Activated CD4-positive, alpha-beta T cell treated with anti-CD3 and anti-CD28 coated beads for 48 hours (primary cell): ENCODE measurements around the gene SORBS1.

ENCODE experiments used
- DNase-seq: peaks from one replicate; pipeline ENCODE4 v3.0.0-alpha.2; 2020

The SORBS1 gene

DNA sequence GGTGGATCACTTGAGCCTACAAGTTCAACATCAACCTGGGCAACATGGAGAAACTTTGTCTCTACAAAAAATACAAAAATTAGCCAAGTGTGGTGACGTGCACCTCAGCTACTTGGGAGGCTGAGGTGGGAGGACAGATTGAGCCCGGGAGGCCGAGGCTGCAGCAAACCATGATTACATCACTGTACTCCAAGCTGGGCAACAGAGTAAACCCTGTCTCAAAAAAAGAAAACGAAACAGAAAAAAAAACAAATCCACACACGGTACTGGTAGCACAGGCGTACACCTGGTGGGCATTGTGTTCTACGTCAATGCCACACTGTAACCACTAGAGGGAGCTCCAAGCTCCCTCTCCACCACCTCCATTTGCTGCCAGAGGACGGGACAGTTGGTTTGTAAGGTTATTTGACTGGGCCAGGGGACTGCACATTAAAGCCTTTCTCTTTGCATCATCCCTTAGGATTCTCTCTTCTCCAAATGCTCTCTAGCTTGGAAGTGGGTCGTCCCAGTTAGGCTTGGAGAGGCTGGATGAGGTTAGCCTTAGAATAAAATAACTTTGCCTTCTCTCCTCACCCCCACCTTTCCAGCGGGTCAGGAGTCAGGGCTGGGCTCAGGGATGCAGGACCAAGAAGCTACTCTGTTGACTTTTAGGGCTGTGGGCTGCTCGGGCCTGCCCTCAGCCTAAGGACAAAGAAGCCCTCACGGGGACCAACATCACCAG, 130.8 kb downstream of the SORBS1 start:
- DNase-seq, result peak; percentile 52

DNA sequence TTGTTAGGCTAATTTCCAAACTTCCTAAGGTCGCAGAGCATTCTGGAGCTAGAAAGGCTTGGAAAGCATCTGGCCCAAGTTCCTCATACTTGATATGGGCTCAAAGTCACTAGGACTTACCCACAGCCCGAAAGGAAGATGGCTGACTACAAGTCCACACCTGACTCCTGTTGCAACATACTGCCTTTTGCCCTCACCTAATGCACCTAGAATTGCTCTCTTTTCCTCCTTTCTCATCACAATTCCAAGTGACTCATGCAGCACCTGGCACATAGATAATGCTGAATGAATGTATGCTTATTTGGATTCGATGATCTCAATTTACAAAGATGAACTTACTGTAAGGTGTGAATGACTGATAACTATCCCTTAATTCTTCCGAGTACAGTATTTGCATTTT, 131.5 kb downstream of the SORBS1 start:
- DNase-seq, result no peak

DNA sequence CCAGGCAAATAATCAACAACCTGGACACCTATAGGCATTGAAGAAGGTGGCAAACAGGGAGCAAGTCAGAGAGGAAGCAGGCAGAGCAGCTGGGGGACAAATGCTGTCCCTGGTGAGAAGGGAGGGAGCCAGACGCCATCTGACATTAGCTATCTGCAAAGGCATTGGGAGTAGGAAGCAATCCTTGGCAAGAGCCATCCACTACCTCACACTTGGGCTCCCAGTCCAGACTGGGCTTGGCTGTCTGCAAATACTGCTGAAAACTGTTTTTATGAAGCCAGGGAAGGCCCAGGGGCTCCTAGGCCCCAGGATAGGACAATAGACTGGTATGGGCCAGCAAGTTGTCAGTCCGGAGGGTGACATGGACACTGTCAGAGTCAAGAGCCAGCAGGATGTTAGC, 132.5 kb downstream of the SORBS1 start:
- DNase-seq, result no peak

DNA sequence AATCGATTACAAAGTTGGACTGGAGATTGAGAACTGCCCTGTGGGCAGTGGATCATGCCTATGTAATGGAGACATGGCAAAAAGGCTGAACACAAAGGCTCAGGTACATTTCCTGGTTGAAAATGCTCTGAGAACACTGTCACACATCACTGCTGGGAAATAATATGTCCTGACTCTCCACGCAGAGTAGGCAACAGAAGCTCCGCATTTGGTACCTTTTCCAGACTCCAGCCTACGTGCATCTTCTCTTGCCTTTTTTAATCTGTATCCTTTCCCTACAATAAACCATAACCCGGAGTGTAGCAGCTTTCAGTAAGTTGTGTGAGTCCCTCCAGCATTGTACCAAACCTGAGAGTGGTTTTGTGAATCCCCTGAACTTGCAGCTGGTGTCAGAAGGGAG, 134.7 kb downstream of the SORBS1 start:
- no peak for DNase-seq

DNA sequence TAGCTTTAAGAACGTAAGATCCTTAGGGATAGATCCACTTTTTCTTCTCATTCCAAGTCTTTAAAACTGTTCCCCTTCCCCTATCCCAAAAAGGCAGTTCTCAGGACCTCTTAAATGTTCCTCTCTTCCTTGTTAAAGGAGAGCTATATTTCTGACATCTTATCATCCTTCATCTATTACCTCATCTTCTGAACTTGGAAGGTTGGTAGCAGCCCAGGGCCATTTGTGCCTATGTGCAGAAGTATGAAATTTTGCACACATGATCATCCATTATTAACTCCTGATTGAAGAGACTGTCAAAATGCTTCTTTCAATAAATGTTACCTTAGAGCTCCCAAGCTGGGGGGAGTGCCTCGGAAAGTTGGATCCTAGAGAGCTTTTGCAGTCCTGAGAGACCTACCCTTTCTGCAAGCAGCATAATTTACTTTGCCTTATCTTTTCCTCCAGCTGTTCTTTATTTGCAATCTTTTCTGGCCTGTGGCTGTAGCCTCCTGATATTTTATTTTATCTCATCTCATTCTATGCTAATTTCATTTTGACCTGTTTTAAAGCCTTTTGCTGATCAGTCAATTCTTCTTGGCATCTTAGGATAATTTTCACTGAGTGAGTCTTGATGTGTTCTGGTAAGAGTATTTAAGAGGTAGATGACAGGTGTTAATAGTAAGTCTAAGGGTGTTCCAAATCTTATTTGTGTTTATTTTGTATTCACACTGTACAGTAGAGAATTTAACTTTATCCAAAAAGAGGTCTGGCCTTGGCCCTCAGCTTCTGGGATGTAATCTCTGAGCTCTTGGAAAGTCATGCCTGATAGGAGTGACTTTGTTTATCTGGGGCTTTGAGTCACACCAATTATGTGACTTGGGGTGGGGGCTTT, 135.3 kb downstream of the SORBS1 start:
- no peak for DNase-seq

DNA sequence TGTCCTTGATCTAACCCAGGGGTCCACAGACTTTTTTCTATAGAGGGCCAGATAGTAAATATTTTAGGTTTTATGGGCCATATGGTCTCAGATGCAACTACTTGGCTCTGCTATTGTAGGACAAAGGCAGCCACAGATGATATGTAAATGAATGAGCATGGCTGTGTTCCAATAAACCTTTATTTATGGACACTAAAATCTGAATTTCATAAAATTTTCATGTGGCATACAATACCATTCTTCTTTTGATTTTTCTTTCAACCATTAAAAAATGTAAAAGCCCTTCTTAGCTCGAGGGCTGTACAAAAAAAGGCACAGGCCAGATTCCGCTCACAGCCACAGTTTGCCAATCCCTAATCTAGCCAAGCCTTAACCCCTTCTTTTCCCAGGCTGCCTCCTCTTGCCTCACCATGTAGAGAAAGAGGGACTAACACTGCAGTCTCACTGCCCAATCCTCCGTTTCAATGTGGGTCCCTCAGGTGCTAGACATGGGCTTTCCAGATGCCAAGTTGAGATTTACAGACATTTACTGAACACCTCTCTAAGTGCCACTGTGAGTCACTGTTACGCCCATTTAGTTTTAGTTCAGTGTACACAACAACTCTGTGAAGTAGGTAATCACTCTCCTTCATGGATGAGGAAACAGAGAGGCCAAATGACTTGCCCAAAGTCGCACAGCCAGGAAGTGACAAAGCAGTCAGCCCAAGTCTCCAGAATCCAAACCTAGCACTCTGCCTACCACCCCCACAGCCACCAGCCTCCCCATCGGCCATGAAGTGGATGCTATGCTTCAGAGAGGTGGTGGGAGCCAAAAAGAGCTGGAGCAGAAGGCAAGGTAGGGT, 137.8 kb downstream of the SORBS1 start:
- no peak for DNase-seq

DNA sequence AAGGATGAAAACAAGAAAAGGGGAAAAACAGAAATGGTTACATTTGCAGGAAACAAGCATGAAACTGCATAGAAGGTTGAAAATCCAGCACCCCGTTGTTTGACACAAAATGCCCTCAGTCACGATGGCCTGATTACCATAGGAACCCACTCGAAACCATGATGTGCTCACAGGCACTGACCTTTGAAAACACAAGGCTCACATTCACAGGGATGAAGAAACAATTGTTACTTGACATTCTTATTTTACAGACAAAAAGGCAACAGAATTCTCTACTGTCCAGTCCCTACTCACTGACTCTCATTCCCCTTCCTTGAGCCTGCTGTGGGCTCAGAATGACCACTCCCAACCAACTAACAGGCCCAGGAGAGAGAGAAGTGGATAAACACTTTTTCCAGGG, 138.9 kb downstream of the SORBS1 start:
- no peak for DNase-seq

DNA sequence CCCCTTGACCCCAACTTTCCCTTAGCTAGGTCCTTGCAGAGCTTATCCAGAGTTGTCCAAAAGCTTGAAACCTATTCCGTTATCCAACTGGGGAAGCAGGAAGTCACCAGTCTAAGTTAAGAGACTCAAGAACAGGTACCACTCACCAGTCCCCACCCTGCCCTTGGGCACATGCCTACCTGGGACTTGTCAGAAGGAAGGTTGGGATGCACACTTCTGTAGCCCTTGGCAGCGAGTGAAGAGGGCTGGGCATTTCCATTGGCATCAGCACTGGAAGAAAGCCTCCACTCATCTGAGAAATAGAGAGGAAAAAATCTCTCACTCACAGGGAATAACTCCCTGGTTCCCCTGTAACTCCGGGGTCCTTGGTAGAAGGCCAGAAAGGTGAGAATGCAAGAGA, 139.4 kb downstream of the SORBS1 start:
- no peak for DNase-seq

DNA sequence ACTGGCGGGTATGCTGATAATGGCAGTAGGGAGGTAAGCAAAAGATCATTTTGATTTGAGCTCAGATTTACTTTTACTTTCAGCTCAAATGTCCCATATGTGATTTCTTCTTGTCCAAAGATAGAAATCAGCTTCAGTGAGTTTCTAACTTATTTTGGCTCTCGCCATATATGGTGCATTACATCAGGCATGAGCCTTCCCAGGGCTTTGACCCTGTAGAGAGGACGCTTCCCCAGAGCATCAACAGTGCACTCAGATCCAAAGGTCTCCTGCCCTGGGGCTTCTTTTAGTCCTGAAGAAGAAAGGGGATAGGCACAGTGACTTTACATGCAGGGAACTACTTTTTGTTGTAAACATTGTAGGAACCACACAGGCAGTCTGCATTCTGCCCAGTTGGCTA, 141.8 kb downstream of the SORBS1 start:
- no peak for DNase-seq

DNA sequence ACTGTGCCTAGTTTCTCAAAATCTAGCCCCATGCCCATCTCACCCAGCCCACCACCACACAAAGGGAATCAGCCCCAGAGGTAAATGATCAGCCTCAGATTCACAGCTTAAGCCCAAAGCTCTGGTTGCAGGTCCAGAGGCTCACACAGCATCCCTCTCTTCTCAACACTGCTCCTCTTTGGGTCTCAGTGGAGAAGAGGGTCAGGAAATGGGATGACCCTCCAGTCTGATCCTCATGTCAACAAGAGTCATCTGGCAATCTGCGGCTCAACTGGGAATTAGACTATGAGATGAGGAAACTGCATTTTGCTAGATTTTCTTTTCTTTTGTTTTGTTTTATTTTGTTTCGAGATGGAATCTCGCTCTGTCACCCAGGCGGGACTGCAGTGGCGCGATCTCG, 144.2 kb downstream of the SORBS1 start:
- DNase-seq, result no peak

DNA sequence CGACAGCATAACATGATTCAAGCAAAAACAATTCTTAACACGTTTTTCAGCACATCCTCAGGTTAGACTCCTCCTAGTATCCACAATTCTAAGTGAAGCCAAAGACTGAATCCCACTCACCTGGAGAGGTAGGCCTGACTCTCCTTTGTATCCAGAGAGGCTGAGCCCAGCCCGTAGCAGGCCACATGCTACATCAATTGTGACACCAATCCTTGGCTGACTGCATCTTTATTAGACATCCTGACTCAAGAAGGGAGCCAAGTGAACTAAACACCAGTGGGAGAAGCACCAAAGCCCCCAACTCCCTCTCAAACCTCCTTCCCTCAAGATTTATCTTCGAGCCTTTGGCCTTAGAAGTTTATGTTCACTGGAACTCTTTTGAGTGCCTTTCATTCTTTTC, 144.9 kb downstream of the SORBS1 start:
- no peak for DNase-seq

DNA sequence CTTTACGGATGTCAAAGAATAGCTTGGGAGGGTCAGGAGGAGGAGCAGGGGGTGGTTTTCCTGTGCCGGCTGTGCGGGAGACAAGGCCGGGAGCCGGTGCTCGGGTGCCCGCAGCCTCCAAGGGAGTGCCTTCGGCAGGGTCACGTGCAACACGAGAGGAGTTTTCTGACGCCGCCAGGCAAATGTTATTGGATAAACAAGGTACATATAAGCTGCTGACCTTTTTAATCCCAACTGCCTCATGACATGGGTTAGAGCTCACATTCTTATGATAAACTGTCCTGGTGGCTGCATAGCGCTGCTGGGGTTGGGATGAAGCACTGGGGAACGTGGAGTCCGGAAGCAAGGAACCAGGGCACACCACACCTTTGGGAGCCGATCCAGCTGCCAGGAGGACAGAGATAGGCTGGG, 145.5 kb downstream of the SORBS1 start:
- DNase-seq, result no peak

DNA sequence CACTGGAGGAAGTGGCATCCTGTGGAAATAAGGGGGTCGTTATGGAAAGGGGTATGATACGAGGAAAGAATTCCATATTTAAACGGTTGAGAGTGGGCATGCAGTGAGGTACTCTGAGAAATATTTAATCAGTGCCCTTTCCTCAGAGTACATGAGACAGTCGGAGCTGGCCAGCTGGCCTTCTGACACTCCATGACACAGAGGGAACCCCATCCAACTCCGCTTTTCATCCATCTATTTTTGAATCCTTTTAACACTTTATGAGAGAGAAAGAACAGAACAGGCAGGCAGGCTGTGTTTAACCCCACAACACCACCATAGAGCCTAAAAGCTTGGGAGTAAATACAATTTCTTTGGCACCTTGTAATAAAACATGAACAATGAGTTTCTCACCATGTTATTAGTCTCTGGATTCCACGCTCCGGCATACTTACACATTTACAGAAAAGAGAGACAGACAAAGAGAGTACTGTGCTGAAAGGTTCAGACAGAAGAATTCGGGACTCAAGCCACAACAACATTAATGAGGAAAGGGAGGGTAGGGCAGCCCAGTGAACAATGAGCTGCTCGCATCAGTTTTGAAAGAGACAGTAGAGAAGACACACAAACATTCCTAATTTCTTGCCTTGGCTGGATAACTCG, 146.2 kb downstream of the SORBS1 start:
- DNase-seq, result no peak

DNA sequence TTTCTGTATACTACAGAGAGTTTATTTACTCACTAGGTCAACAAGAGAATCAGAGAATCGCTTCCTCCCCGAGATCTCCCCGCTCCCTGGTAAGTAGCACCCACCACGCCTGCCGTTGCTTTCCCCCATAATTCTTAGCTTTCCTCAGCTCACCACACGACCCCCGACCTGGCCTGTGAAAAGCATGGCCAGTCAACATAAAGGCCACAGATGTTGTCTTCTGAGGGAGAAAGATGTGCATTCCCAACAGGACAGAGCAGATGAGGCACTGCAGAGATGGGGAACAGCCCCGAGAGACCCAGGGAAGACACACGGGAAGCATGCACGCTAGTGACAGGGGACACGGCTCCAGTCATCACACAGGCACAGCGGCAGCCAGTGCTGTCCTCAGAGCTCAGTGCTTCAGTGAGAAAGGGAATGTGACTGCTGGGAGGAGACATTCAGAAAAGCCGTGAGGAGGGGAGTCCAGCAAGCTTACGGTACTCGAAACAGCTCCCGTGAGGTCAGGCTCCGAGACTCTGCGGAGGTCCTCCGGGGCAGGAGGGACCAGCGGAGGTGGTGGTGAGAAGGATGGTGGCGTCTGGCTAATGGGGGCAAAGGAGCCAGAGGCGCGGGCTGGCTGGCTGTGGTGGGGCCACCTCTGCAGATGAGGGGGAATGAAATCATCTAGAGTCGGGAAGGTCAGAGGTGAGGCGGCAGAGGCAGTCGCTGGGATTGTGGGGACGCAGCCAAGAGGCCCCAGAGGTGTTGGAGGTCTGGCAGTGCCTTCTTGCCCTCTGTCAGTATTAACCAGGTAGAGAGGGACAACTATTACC, 146.9 kb downstream of the SORBS1 start:
- DNase-seq, result no peak

DNA sequence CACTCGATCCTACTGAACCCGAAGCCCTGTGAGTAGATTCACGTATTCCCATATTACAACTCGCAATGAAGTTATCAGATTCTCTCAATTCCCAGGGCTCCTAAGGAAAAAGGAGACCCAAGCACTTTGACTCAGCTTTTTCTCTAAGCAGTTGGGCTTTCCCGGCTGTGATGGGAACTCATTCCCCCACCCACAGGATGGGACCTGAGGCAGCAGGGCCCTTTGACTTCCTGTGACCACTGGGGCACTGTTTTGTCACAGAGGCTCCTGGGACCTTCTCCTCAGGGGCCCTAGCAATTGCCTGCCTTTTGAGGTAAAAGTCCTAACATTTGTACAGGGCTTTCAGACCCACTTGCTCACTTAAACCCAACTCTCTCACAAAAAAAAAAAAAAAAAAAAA, 147.6 kb downstream of the SORBS1 start:
- DNase-seq, result no peak

DNA sequence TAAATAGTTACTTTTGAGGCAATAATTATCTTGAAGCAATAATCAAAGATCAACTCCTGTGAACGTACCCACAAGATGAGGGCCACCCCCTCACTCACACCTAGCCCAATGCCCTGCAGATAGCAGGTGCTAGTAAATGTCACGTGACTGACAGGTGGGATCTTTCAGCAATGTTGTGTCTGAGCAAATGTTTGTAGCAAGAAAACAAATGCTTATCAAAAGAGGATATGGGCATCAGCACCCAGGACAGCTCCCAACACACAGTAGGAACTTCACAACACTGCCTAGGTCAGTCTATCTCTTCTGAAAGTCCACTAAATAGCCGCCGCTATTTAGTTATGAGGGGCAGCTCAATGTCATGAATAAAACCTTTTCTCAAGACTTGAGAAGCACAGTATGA, 149.5 kb downstream of the SORBS1 start:
- no peak for DNase-seq

DNA sequence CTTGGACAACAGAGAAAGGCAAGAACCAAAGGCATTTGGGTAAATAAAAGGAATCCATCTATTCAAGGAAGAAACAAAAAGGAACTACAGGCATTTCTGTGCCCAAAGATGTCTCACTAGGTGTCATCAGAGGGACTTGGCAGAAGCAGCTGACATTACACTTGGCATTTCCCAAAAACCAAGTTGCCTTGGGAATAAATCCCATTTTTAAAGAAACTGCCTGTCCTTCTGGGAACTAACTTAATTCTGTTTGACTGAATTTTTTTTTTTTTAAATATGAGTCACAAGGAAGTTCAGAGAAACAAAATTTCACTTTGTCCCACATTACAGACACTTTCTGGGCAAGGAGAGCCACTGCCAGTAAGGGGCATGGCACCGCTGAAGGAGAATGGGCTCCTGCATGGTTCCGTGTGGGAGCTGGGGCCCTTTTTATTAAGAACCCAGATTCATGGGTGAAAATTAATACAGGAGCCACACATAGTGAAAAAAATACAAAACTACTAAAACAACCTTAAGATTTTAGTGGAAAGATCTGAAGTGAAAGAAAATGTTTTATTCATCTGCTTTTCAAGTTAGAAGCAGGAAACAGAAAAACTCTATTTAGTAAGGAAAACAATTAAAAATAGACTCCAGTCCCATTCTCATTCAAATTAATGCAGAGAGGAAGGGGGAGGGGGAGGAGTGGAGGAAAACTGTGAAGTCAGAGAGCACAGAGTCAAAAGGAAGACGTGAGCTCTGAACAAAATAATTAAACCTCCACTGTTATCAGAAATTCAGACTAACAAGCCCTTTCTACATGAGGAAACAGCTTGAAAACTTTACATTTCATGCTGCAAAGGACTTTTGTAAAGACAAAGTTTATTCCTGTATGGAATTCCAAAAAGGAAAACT, 151.9 kb downstream of the SORBS1 start:
- DNase-seq, result no peak

DNA sequence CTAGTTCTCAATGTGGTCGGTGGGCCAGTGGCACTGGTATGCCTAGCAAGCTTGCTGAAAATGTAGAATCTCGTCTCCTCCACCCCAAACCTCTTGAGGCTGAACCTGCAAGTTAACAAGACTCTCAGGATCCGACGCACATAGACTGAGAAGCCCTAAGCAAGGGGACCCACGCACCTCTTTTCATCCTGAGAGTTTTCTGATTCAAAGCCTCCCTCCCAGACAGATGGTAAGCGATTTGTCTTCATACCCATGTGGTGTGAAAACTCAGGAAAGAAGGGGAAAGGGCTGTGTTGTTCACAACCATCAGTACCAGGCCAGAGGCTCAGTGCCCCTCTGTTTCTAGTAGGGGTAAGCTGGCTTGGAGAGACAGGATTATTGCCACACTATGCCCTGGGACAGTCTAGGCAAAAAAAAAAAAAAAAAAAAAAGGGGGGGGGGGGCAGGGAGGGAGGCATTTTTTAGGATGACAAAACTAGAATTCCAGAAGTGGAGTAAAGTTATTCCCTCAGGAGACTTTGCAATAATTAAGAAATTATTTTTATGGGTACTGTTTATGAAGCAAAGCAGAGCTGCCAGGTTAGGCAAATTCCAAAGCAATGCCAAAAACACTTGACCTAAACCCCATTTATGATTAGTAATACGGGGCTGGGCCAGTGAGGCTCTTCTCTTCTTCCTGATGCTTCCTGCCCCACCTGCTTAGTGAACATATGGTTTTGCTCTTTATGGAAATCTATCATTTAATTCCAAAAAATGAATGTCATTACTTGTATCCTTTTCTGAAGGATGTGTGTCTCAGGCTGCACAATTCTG, 152.8 kb downstream of the SORBS1 start:
- no peak for DNase-seq

DNA sequence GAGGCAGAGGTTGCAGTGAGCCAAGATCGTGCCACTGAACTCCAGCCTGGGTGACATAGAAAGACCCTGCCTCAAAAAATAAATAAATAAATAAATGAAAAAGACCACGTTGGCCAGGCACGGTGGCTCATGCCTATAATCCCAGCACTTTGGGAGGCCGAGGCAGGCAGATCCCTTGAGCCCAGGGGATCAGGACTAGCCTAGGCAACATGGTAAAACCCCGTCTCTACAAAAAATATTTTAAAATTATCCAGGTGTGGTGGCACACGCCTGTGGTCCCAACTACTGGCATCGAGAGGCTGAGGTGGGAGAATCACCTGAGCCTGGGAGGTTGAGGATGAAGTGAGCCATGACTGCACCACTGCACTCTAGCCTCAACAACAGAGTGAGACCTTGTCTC, 153.6 kb downstream of the SORBS1 start:
- no peak for DNase-seq

DNA sequence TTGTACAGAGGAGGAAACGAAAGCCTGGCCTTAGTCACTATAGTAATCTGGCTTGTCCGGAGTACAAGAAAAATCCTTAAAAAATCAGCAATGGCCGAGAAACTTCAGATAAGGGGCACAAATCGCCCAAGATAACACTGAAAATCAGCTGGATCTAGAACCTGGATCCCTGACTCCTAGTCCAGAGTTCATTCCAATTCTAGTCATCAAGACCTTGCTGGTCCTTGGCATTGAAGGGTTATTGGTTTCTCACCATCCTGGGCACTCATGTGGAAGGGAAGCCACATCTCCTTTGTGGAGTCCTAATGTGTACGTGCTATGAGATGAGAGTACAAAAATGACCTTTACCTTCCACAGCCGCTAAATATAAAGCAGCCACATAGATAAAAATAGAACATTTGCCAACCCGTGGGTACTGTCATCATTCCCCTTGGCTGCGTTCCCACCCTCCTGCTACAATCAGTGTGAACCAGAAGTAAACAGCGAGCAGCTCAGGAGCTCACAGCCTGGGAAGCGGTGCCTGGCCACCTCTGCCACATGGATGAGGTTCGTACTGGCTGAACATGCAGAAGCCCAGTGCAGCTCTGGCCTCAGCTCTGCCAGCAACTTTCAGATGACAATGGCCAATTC, 154.4 kb downstream of the SORBS1 start:
- no peak for DNase-seq
